H1 (cell line): ENCODE results near the gene COX19. TPM values are rescaled to one million over a fixed set of nuclear protein-coding genes. Genes with fewer than 3 reads are reported as not detected.
A peak's percentile ranks its signal among the peaks of the same experiment; 100 is the strongest.

ENCODE experiments used
- CTCF ChIA-PET: fragments of 300-600 bp; sonication (Branson Sonifier 250); formaldehyde crosslinking; loops from one replicate; lab custom pipeline; 2021; ENCODE audit not compliant: partially characterized antibody; lab: Charles Lee
- POLR2A ChIA-PET: fragments of 300-600 bp; sonication (Branson Sonifier 250); formaldehyde crosslinking; loops from one replicate; lab custom pipeline; 2021; ENCODE audit warnings: inconsistent platforms; ENCODE audit not compliant: partially characterized antibody; lab: Charles Lee
- DNase-seq, 2 experiments: peaks; one replicate each; pipeline versions ENCODE4 v3.0.0 to v3.0.0-alpha.2; 2010 to 2022; ENCODE audit warnings: low spot score in 2 of 2, low read depth in 1 of 2, mixed read lengths in 1 of 2
- FAIRE-seq: peaks from 2 replicates; lab custom pipeline; 2011; peaks lifted over from hg19 to GRCh38; lab: Jason Lieb, UNC
- H2AFZ ChIP-seq: 2 replicates; pipeline ENCODE4 v1.8.1; 2012; ENCODE audit warnings: low read length, inconsistent platforms
- H2AK5ac ChIP-seq: 2 replicates; pipeline ENCODE4 v1.6.1; 2013; ENCODE audit warnings: low read depth, low read length
- H2BK120ac ChIP-seq: replicated peaks from 2 replicates; pipeline ENCODE3; 2013; ENCODE audit warnings: low read depth, low read length, inconsistent platforms
- H2BK12ac ChIP-seq: 2 replicates; pipeline ENCODE4 v1.6.1; 2013; ENCODE audit warnings: low read depth, low read length
- H2BK15ac ChIP-seq: 2 replicates; pipeline ENCODE4 v1.6.1; 2013; ENCODE audit warnings: low read length
- H2BK20ac ChIP-seq: 2 replicates; pipeline ENCODE4 v1.6.1; 2013; ENCODE audit warnings: low read length
- H2BK5ac ChIP-seq: 2 replicates; pipeline ENCODE4 v1.6.1; 2013; ENCODE audit warnings: low read depth, low read length
- H3K14ac ChIP-seq: 2 replicates; pipeline ENCODE4 v1.6.1; 2013; ENCODE audit warnings: inconsistent platforms; ENCODE audit not compliant: insufficient read length
- H3K18ac ChIP-seq: 2 replicates; pipeline ENCODE4 v1.6.1; 2013; ENCODE audit warnings: low read length; ENCODE audit errors: extremely low read depth
- H3K23ac ChIP-seq: 2 replicates; pipeline ENCODE4 v1.6.1; 2013; ENCODE audit warnings: inconsistent platforms; ENCODE audit not compliant: insufficient read length
- H3K23me2 ChIP-seq: 2 replicates; pipeline ENCODE4 v1.6.1; 2013; ENCODE audit warnings: low read depth, low read length
- H3K27ac ChIP-seq: 2 replicates; pipeline ENCODE4 v1.6.1; 2011; ENCODE audit warnings: low read depth, low read length, inconsistent platforms
- H3K27me3 ChIP-seq, 4 experiments: replicated peaks in 1 of 4; 1 replicate in 1 of 4; 2 replicates in 3 of 4; pipeline versions ENCODE4 v1.6.1 to v1.8.1; 2011 to 2013; ENCODE audit warnings: low read length in 3 of 4, mild to moderate bottlenecking in 3 of 4, inconsistent platforms in 2 of 4, mixed read lengths in 2 of 4, moderate library complexity in 1 of 4; ENCODE audit not compliant: control insufficient read depth in 3 of 4, insufficient read depth in 3 of 4; ENCODE audit errors: extremely low read depth in 1 of 4
- H3K36me3 ChIP-seq, 4 experiments: 2 replicates each; pipeline versions ENCODE4 v1.6.1 to v1.8.1; 2011 to 2013; ENCODE audit warnings: mild to moderate bottlenecking in 4 of 4, low read length in 3 of 4, moderate library complexity in 2 of 4, control low read depth in 1 of 4, inconsistent platforms in 1 of 4; ENCODE audit not compliant: insufficient read depth in 4 of 4, control insufficient read depth in 2 of 4
- H3K4ac ChIP-seq: replicated peaks from 2 replicates; pipeline ENCODE3; 2013; ENCODE audit warnings: low read length, low read depth, mixed read lengths, inconsistent platforms; ENCODE audit not compliant: insufficient read length
- H3K4me1 ChIP-seq, 4 experiments: replicated peaks in 1 of 4; 1 replicate in 1 of 4; 2 replicates in 3 of 4; pipeline versions ENCODE4 v1.6.1 to v1.8.1; 2011 to 2013; ENCODE audit warnings: low read length in 3 of 4, inconsistent platforms in 2 of 4, mixed read lengths in 1 of 4; ENCODE audit not compliant: insufficient read depth in 4 of 4, control insufficient read depth in 3 of 4
- H3K4me2 ChIP-seq, 2 experiments: 2 replicates each; pipeline versions ENCODE4 v1.6.1 to v1.8.1; 2011 to 2013; ENCODE audit warnings: low read depth in 2 of 2, low read length in 2 of 2, control low read depth in 1 of 2, inconsistent platforms in 1 of 2, mild to moderate bottlenecking in 1 of 2; ENCODE audit not compliant: insufficient read depth in 1 of 2
- H3K4me3 ChIP-seq, 4 experiments: fragments of 200-600, 300-600 bp in 1 of 4; sonication (generic), shearing (Covaris generic), sonication (Bioruptor Twin) in 1 of 4; 2 replicates each; pipeline versions ENCODE4 v1.5.1 to v1.8.1; 2011 to 2016; ENCODE audit warnings: low read length in 4 of 4, low read depth in 3 of 4, control low read depth in 2 of 4, inconsistent platforms in 2 of 4, mild to moderate bottlenecking in 2 of 4, mixed read lengths in 1 of 4, moderate library complexity in 1 of 4; ENCODE audit not compliant: insufficient read depth in 2 of 4; ENCODE audit errors: extremely low read depth in 1 of 4
- H3K56ac ChIP-seq: replicated peaks from 2 replicates; pipeline ENCODE3; 2013; ENCODE audit warnings: low read depth, mild to moderate bottlenecking, mixed read lengths, low read length, inconsistent platforms; ENCODE audit not compliant: insufficient read length
- H3K79me1 ChIP-seq: 2 replicates; pipeline ENCODE4 v1.6.1; 2013; ENCODE audit warnings: low read depth, low read length, control low read depth
- H3K79me2 ChIP-seq, 2 experiments: 2 replicates each; pipeline versions ENCODE4 v1.6.1 to v1.8.1; 2012 to 2013; ENCODE audit warnings: low read length in 2 of 2, mild to moderate bottlenecking in 2 of 2, inconsistent platforms in 1 of 2; ENCODE audit not compliant: insufficient read depth in 2 of 2, control insufficient read depth in 1 of 2
- H3K9ac ChIP-seq, 4 experiments: replicated peaks in 1 of 4; 1 replicate in 1 of 4; 2 replicates in 3 of 4; pipeline versions ENCODE4 v1.6.1 to v1.8.1; 2011 to 2013; ENCODE audit warnings: low read depth in 3 of 4, low read length in 3 of 4, control low read depth in 2 of 4, mild to moderate bottlenecking in 2 of 4, moderate library complexity in 2 of 4, inconsistent platforms in 1 of 4; ENCODE audit errors: extremely low read depth in 1 of 4
- H3K9me3 ChIP-seq, 2 experiments: 2 replicates each; pipeline versions ENCODE4 v1.6.1 to v1.8.1; 2012 to 2013; ENCODE audit warnings: mild to moderate bottlenecking in 2 of 2, moderate library complexity in 2 of 2, control low read depth in 1 of 2, inconsistent platforms in 1 of 2, low read depth in 1 of 2, low read length in 1 of 2, mixed read lengths in 1 of 2; ENCODE audit not compliant: insufficient read depth in 2 of 2
- H4K20me1 ChIP-seq, 2 experiments: replicated peaks in 1 of 2; 2 replicates each; pipeline versions ENCODE3 to v1.8.1; 2011 to 2013; ENCODE audit warnings: inconsistent platforms in 2 of 2, low read length in 2 of 2, mild to moderate bottlenecking in 1 of 2; ENCODE audit not compliant: insufficient read depth in 2 of 2, control insufficient read depth in 1 of 2
- H4K5ac ChIP-seq: 2 replicates; pipeline ENCODE4 v1.6.1; 2013; ENCODE audit warnings: low read length, low read depth, mixed read lengths, inconsistent platforms; ENCODE audit not compliant: insufficient read length
- H4K8ac ChIP-seq: 2 replicates; pipeline ENCODE4 v1.8.0; 2013; ENCODE audit warnings: mild to moderate bottlenecking, moderate library complexity, low read length, inconsistent platforms; ENCODE audit not compliant: insufficient read depth; ENCODE audit errors: extremely low read depth
- H4K91ac ChIP-seq: replicated peaks from 2 replicates; pipeline ENCODE3; 2013; ENCODE audit warnings: low read length, mixed read lengths, inconsistent platforms; ENCODE audit not compliant: insufficient read length
- CEBPB ChIP-seq: IDR thresholded peaks from 2 replicates; pipeline ENCODE4 v1.6.1; 2012; ENCODE audit warnings: low read depth, low read length
- HDAC6 ChIP-seq: IDR thresholded peaks from one replicate; pipeline ENCODE4 v1.7.1; 2012; ENCODE audit warnings: low read depth, mild to moderate bottlenecking, inconsistent platforms, low read length, moderate library complexity
- JUN ChIP-seq: IDR thresholded peaks from 2 replicates; pipeline ENCODE4 v1.6.1; 2011; ENCODE audit warnings: low read depth, mild to moderate bottlenecking, improper control_type of control experiment, low read length
- POLR2A ChIP-seq, 2 experiments: IDR thresholded peaks; 1 replicate in 1 of 2; 2 replicates in 1 of 2; pipeline ENCODE4 v1.6.1; 2011; ENCODE audit warnings: low read depth in 2 of 2, low read length in 2 of 2, mild to moderate bottlenecking in 2 of 2; ENCODE audit errors: control extremely low read depth in 1 of 2
- RFX5 ChIP-seq: IDR thresholded peaks from 2 replicates; pipeline ENCODE4 v1.6.1; 2011; ENCODE audit warnings: low read depth, low read length, improper control_type of control experiment, borderline replicate concordance
- SP4 ChIP-seq: IDR thresholded peaks from 2 replicates; pipeline ENCODE4 v1.6.1; 2012; ENCODE audit warnings: low read length, inconsistent platforms
- WGBS, 2 experiments: shearing (Covaris generic) in 1 of 2; methylation state at CpG; one replicate each; pipeline versions ENCODE4 v1.1.6 to v1.1.7; 2013 to 2015; ENCODE audit warnings: low lambda C conversion rate in 2 of 2, mixed read lengths in 2 of 2, inconsistent platforms in 1 of 2, low coverage in 1 of 2, missing lambda C conversion rate in 1 of 2; ENCODE audit not compliant: insufficient replicate concordance in 2 of 2, insufficient coverage in 1 of 2, insufficient read length in 1 of 2; ENCODE audit errors: extremely low coverage in 1 of 2, missing lambda C conversion rate in 1 of 2; 5-methylcytosine and 5-hydroxymethylcytosine counted together
- polyA plus RNA-seq, 7 experiments: library from polyadenylated mRNA; depleted of rRNA in 3 of 7; stranded (reverse) in 5 of 7; unstranded in 2 of 7; fragments of >200 nt in 5 of 7; fragments of 200-250 nt in 2 of 7; gene quantifications; 1 replicate in 5 of 7; 2 replicates in 1 of 7; 4 replicates in 1 of 7; pipeline versions ENCODE4 v1.2.1 to v1.2.3, GENCODE V29; 2011 to 2013; ENCODE audit warnings: missing spikeins in 2 of 7, mixed read lengths in 2 of 7
- total RNA-seq: library from RNA; stranded (reverse); fragmentation: NEBNext Ultra II Directional; extraction: Animal tissue kit (Norgen Biotek cat#: 25700); gene quantifications from 2 replicates; pipeline ENCODE4 v1.2.1, GENCODE V29; 2021

Gene COX19
- total and polyA plus RNA-seq, 2 of the 8 experiments (the other 6 are each of a cell fraction or from before 2014, with no cell fraction given), result 3.9 to 7.9 TPM

DNA sequence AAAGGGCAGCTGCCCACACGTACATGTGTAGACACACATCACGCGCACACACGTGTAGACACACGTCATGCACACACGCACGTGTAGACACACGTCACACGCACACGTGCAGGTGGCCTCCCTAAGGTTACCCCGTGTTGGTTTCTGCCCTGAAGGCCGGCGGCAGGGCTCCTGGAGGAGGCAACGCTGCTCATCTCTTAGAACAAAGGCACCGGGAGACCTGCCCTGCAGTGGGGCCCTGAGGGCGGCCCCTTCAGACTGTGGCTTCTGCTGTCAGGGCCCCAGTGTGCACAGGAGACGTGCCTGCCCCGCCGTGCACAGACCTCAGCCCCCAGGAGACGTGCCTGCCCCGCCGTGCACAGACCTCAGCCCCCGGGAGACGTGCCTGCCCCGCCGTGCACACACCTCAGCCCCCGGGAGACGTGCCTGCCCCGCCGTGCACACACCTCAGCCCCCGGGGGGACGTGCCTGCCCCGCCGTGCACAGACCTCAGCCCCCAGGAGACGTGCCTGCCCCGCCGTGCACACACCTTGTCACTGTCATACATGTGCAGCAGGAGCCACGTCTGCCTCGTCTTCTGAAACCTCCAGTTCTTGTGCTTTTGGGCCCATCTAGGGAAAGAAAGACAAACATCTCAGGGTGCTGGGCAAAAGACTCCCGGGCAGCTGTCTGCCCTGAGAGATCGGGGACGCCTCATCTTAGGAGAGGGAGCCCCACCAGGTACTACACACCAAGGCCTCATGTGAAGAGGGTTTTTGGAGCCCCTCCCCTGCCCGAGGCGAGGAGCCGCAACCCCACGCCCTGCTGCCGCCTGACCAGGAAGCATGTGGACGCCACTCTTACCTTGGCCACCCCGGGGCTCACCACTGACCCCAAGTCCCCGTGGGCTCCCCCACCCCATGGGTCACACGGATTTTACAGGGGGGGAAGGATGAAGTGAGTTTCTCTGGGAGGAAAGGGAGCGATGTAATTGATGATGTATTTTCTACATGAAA lies 24.9 kb upstream of the COX19 start:
- Histone ChIP-seq H3K9ac (no peak overlapping the region), H3K23me2 (no peaks in the 10 kb centered on the region), H2BK15ac (no peak overlapping the region), H2BK5ac (no peak overlapping the region), H2AK5ac (peak overlapping the region; percentile 56; the same call in 1 of the 2 replicates), H3K27ac (no peak overlapping the region), H3K56ac (no peak overlapping the region), H2BK12ac (no peak overlapping the region; the same call in 1 of the 2 replicates), H4K5ac (no peak overlapping the region), H2BK120ac (no peak overlapping the region), H3K14ac (no peak overlapping the region), H3K4me1 (peaks cover 0 to 3% (median 2%) of the 10 kb centered on the region in 4 experiments; a peak in 4 of 7 replicates), H3K79me2 (no peaks in the 10 kb centered on the region), H3K18ac (no peak overlapping the region), H3K4me3 (no peak overlapping the region), H3K36me3 (no peaks in the 10 kb centered on the region), H4K20me1 (peaks cover 0 to 2% of the 10 kb centered on the region in 2 experiments), H2AFZ (no peak overlapping the region), H4K8ac (peak overlapping the region; percentile 51; the same call in 1 of the 2 replicates), H3K4me2 (no peak overlapping the region), H3K9me3 (no peaks in the 10 kb centered on the region), H3K79me1 (no peaks in the 10 kb centered on the region), H2BK20ac (no peak overlapping the region), H4K91ac (no peak overlapping the region), H3K27me3 (no peaks in the 10 kb centered on the region), H3K23ac (no peak overlapping the region), H3K4ac (no peak overlapping the region)
- DNase-seq, result no peak
- no peak for TF ChIP-seq HDAC6
- no peak for TF ChIP-seq POLR2A (IDR thresholded peaks at IDR 0.05; ENCODE audit: control extremely low read depth in 1 of 2, low read depth in 2 of 2, low read length in 2 of 2)
- TF ChIP-seq JUN, result no peak
- TF ChIP-seq CEBPB, result no peak
- TF ChIP-seq RFX5, result no peak
- no peak for TF ChIP-seq SP4
- no peak for FAIRE-seq
- 94% methylated on average over 24 of the region's 52 CpGs; no CpG with 5 or more reads in 1 of the 2 experiments for WGBS, 2 experiments
- ChIA-PET POLR2A (interaction anchor here (1.0 to 1.2 kb wide), 2 partner anchors 54 to 65 kb away, joined by 3 read pairs; no protein-coding TSS in a partner anchor), CTCF (interaction anchor here (0.9 to 10.0 kb wide), 3 partner anchors 22 to 66 kb away, joined by 3 to 143 read pairs (median 4); no protein-coding TSS in a partner anchor)
